ENCODE results near the gene CDC42.
"Not testable (repeated sequence)": the region's sequence is repeated elsewhere in the genome, so short reads cannot be mapped to it uniquely, and the experiment has no call there.

- TF ChIP-seq CTCF (IDR thresholded peaks at IDR 0.05; ENCODE audit: low read depth, low read length); EZH2phosphoT487 (IDR thresholded peaks at IDR 0.05; ENCODE audit: low read depth): not testable (repeated sequence)
These were observed 39.8 kb upstream of the CDC42 start for GRCh38 chr1:22012752-22013151.

Measured in OCI-LY3 (cell line).